ENCODE data around the gene ZBTB22.

Gene ZBTB22

DNA sequence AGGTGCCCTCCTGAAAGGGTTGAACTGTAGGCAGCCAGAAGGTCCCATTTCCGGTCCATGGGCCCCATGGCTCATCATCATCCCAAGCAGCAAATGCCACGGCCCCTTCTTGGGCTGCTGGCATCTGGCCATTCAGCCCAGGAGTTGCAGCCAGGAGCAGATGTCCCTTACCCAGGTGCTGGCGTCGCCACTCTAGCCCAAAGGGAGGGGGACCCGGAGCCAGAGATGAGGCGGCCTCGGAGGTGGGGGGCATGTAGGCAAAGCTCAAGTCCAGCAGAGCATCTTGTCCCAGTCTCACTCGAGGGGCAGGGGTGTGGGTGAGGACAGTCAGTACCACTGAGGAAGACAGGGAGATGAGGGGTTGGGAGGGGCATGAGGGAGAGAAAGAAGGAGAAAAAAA, 12.5 kb downstream of the ZBTB22 start:
- peaks cover under 1% of the 10 kb centered on the region for H3K79me2 ChIP-seq (ENCODE audit: control insufficient read depth, insufficient read depth, low read length, poor library complexity)
- no peak overlapping the region for H2AFZ ChIP-seq (ENCODE audit: insufficient read depth, low read length, poor library complexity)
- no peak overlapping the region for H3K4ac ChIP-seq (ENCODE audit: low read depth, low read length)
- H3K79me1 ChIP-seq (ENCODE audit: low read length) = no peaks in the 10 kb centered on the region
- H3K14ac ChIP-seq (ENCODE audit: low read length) = no peak overlapping the region
- no peak overlapping the region for H4K8ac ChIP-seq (ENCODE audit: low read depth, low read length)
- H2BK12ac ChIP-seq (ENCODE audit: low read length) = no peak overlapping the region
- H4K91ac ChIP-seq (ENCODE audit: low read depth, low read length) = no peak overlapping the region
- no peak for DNase-seq
- no peaks in the 10 kb centered on the region for H3K9me3 ChIP-seq (ENCODE audit: insufficient read depth, low read depth, low read length)
- H4K12ac ChIP-seq (ENCODE audit: low read depth, low read length) = no peak overlapping the region
- H3K27ac ChIP-seq (ENCODE audit: low read depth, low read length) = no peak overlapping the region
- peaks cover 10 to 18% of the 10 kb centered on the region in 2 experiments for H3K36me3 ChIP-seq (ENCODE audit: control insufficient read depth in 1 of 2, insufficient read depth in 2 of 2, low read length in 2 of 2)
- no peak overlapping the region for H2BK120ac ChIP-seq (ENCODE audit: insufficient read depth, low read length, poor library complexity)
- H3K23ac ChIP-seq (ENCODE audit: low read length) = no peak overlapping the region
- H3K18ac ChIP-seq (ENCODE audit: low read length) = no peak overlapping the region
- no peaks in the 10 kb centered on the region for H3K4me1 ChIP-seq (ENCODE audit: control insufficient read depth in 1 of 2, insufficient read depth in 2 of 2, low read length in 2 of 2)
- no CpG with 5 or more reads among the region's 8 CpGs for WGBS (ENCODE audit: extremely low coverage, insufficient coverage, insufficient read length)
- no peak overlapping the region for H2BK5ac ChIP-seq (ENCODE audit: low read depth, low read length, poor library complexity)
- H3K27me3 ChIP-seq (ENCODE audit: insufficient read depth, low read length) = no peaks in the 10 kb centered on the region
- H3K4me2 ChIP-seq (ENCODE audit: low read length) = no peak overlapping the region
- no peak overlapping the region for H3K9ac ChIP-seq (ENCODE audit: low read length)
- H2AK5ac ChIP-seq (ENCODE audit: low read length) = no peak overlapping the region
- no peak overlapping the region for H3K4me3 ChIP-seq (ENCODE audit: low read depth, low read length)

GRCh38 chr6:33304216-33304615, 13.3 kb downstream of the ZBTB22 start:
- DNase-seq = no peak
- Histone ChIP-seq H4K8ac (ENCODE audit: low read depth, low read length) (no peak overlapping the region), H2AFZ (ENCODE audit: insufficient read depth, low read length, poor library complexity) (no peak overlapping the region), H3K14ac (ENCODE audit: low read length) (no peak overlapping the region), H3K23ac (ENCODE audit: low read length) (no peak overlapping the region), H3K4ac (ENCODE audit: low read depth, low read length) (no peak overlapping the region), H2BK12ac (ENCODE audit: low read length) (no peak overlapping the region), H3K79me1 (ENCODE audit: low read length) (peaks cover 6% of the 10 kb centered on the region), H3K27me3 (ENCODE audit: insufficient read depth, low read length) (no peaks in the 10 kb centered on the region), H3K4me1 (ENCODE audit: control insufficient read depth in 1 of 2, insufficient read depth in 2 of 2, low read length in 2 of 2) (no peaks in the 10 kb centered on the region), H4K91ac (ENCODE audit: low read depth, low read length) (no peak overlapping the region), H3K4me3 (ENCODE audit: low read depth, low read length) (no peak overlapping the region), H4K12ac (ENCODE audit: low read depth, low read length) (no peak overlapping the region), H2AK5ac (ENCODE audit: low read length) (no peak overlapping the region), H3K79me2 (ENCODE audit: control insufficient read depth, insufficient read depth, low read length, poor library complexity) (peaks cover 5% of the 10 kb centered on the region), H3K18ac (ENCODE audit: low read length) (no peak overlapping the region), H2BK120ac (ENCODE audit: insufficient read depth, low read length, poor library complexity) (no peak overlapping the region), H3K36me3 (ENCODE audit: control insufficient read depth in 1 of 2, insufficient read depth in 2 of 2, low read length in 2 of 2) (peaks cover 10 to 18% of the 10 kb centered on the region in 2 experiments), H3K4me2 (ENCODE audit: low read length) (no peak overlapping the region), H3K9ac (ENCODE audit: low read length) (no peak overlapping the region), H2BK5ac (ENCODE audit: low read depth, low read length, poor library complexity) (no peak overlapping the region), H3K27ac (ENCODE audit: low read depth, low read length) (no peak overlapping the region), H3K9me3 (ENCODE audit: insufficient read depth, low read depth, low read length) (no peaks in the 10 kb centered on the region)
- no CpG with 5 or more reads among the region's 16 CpGs for WGBS (ENCODE audit: extremely low coverage, insufficient coverage, insufficient read length)

DNA sequence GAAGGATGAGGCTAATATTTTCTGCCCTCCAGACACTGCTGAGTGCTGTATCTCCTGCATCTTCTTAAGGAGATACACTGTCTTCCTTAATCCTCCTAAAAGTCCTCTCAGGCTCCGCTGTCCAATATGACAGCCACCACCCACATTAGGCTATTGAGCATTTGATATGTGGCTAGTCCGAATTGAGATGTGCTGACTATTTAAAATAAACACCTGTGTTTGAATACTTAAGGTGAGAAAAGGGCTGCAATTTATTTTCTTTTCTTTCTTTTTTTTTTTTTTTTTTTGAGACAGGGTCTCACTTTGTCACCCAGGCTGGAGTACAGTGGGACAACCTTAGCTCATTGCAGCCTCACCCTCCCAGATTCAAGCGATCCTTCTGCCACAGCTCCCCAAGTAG, 15.7 kb downstream of the ZBTB22 start:
- peaks cover 10 to 18% of the 10 kb centered on the region in 2 experiments for H3K36me3 ChIP-seq (ENCODE audit: control insufficient read depth in 1 of 2, insufficient read depth in 2 of 2, low read length in 2 of 2)

GRCh38 chr6:33299237-33299944, 18.2 kb downstream of the ZBTB22 start:
- Histone ChIP-seq H3K18ac (ENCODE audit: low read length) (peak overlapping the region; percentile 91), H3K14ac (ENCODE audit: low read length) (peak overlapping the region; percentile 98), H3K4ac (ENCODE audit: low read depth, low read length) (peak overlapping the region; percentile 82), H4K8ac (ENCODE audit: low read depth, low read length) (peak overlapping the region; percentile 95), H2BK5ac (ENCODE audit: low read depth, low read length, poor library complexity) (peak overlapping the region; percentile 94), H2BK120ac (ENCODE audit: insufficient read depth, low read length, poor library complexity) (peak overlapping the region; percentile 84), H4K12ac (ENCODE audit: low read depth, low read length) (peak overlapping the region; percentile 77), H2AFZ (ENCODE audit: insufficient read depth, low read length, poor library complexity) (peak overlapping the region; percentile 61), H3K79me1 (ENCODE audit: low read length) (peaks cover 25% of the 10 kb centered on the region), H3K4me2 (ENCODE audit: low read length) (peak overlapping the region; percentile 93), H2BK12ac (ENCODE audit: low read length) (peak overlapping the region; percentile 68), H2AK5ac (ENCODE audit: low read length) (peak overlapping the region; percentile 58), H3K27ac (ENCODE audit: low read depth, low read length) (peak overlapping the region; percentile 92), H3K27me3 (ENCODE audit: insufficient read depth, low read length) (no peaks in the 10 kb centered on the region), H3K9me3 (ENCODE audit: insufficient read depth, low read depth, low read length) (peaks cover 1% of the 10 kb centered on the region), H3K79me2 (ENCODE audit: control insufficient read depth, insufficient read depth, low read length, poor library complexity) (peaks cover 22% of the 10 kb centered on the region), H3K23ac (ENCODE audit: low read length) (no peak overlapping the region), H3K9ac (ENCODE audit: low read length) (peak overlapping the region; percentile 92), H3K36me3 (ENCODE audit: control insufficient read depth in 1 of 2, insufficient read depth in 2 of 2, low read length in 2 of 2) (peaks cover 24 to 27% of the 10 kb centered on the region in 2 experiments), H3K4me1 (ENCODE audit: control insufficient read depth in 1 of 2, insufficient read depth in 2 of 2, low read length in 2 of 2) (peaks cover 4 to 16% of the 10 kb centered on the region in 2 experiments), H3K4me3 (ENCODE audit: low read depth, low read length) (peak overlapping the region; percentile 95), H4K91ac (ENCODE audit: low read depth, low read length) (peak overlapping the region; percentile 95)
- DNase-seq = peak; percentile 97 to 98
- WGBS (ENCODE audit: extremely low coverage, insufficient coverage, insufficient read length) = no CpG with 5 or more reads among the region's 54 CpGs

More for the DNA sequence above, 15.7 kb downstream of the ZBTB22 start:
- Histone ChIP-seq H3K4me3 (ENCODE audit: low read depth, low read length) (no peak overlapping the region), H3K27me3 (ENCODE audit: insufficient read depth, low read length) (no peaks in the 10 kb centered on the region), H2BK120ac (ENCODE audit: insufficient read depth, low read length, poor library complexity) (no peak overlapping the region), H3K14ac (ENCODE audit: low read length) (no peak overlapping the region), H2BK5ac (ENCODE audit: low read depth, low read length, poor library complexity) (no peak overlapping the region), H3K23ac (ENCODE audit: low read length) (no peak overlapping the region), H3K27ac (ENCODE audit: low read depth, low read length) (no peak overlapping the region), H3K79me1 (ENCODE audit: low read length) (peaks cover 25% of the 10 kb centered on the region), H3K9ac (ENCODE audit: low read length) (no peak overlapping the region), H2AFZ (ENCODE audit: insufficient read depth, low read length, poor library complexity) (no peak overlapping the region), H3K4me1 (ENCODE audit: control insufficient read depth in 1 of 2, insufficient read depth in 2 of 2, low read length in 2 of 2) (peaks cover 2 to 4% of the 10 kb centered on the region in 2 experiments), H3K18ac (ENCODE audit: low read length) (no peak overlapping the region), H3K4ac (ENCODE audit: low read depth, low read length) (no peak overlapping the region), H3K4me2 (ENCODE audit: low read length) (no peak overlapping the region), H4K8ac (ENCODE audit: low read depth, low read length) (no peak overlapping the region), H2AK5ac (ENCODE audit: low read length) (no peak overlapping the region), H3K9me3 (ENCODE audit: insufficient read depth, low read depth, low read length) (no peaks in the 10 kb centered on the region), H2BK12ac (ENCODE audit: low read length) (no peak overlapping the region), H4K12ac (ENCODE audit: low read depth, low read length) (no peak overlapping the region), H3K79me2 (ENCODE audit: control insufficient read depth, insufficient read depth, low read length, poor library complexity) (peaks cover 15% of the 10 kb centered on the region), H4K91ac (ENCODE audit: low read depth, low read length) (no peak overlapping the region)
- WGBS (ENCODE audit: extremely low coverage, insufficient coverage, insufficient read length) = no CpG with 5 or more reads among the region's 3 CpGs
- DNase-seq = no peak
